IPS-NIHi7 (cell line): Measurements from ENCODE around the gene GADL1.

Experiments
- DNase-seq: peaks from one replicate; pipeline ENCODE4 v3.0.0; 2012; ENCODE audit warnings: mixed read lengths; ENCODE audit errors: extremely low spot score

GADL1 gene

GRCh38 chr3:30760040-30760695, 134.3 kb downstream of the GADL1 start:
- DNase-seq, result no peak

DNA sequence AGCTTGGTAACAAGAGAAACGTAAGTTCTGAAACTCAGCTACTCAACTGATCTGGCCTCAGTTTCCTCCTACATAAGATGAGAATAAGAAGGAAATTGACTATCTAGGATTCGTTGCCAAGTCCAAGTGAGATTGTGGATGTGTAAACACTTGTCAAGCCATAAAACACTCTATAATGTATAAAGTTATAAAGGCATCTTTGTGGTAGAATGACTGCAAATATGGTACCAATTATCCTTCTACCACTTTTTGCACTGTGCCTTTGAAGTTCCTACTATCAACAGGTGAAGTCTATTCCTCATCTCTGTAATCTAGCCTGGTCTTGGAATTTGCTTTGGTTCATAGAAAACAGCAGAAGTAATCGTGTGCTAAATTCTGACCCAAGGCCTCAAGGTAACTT, 138.2 kb downstream of the GADL1 start:
- no peak for DNase-seq

GRCh38 chr3:30754426-30754825, 140.0 kb downstream of the GADL1 start:
- DNase-seq, result no peak

GRCh38 chr3:30753766-30754165, 140.7 kb downstream of the GADL1 start:
- DNase-seq, result no peak

GRCh38 chr3:30752970-30753369, 141.5 kb downstream of the GADL1 start:
- no peak for DNase-seq

DNA sequence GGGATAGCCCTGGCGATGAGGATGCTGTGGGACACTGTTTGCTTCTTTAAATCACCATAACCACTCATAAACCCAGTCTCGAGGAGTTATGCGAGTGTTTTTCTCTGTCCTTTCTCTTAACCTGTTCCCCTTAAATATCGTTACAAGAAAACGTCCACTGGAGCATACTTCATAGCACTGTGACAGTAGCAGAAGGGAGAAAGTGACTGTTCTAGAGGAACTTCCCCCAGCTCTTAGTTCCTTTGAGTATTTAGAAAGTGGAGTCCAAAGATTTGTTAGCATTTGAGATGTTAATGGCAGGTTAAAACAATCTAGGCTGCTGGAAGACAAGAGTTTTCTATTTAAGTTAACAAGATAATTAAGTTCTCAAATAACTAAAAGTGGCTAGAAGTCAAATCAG, 142.0 kb downstream of the GADL1 start:
- no peak for DNase-seq

- DNase-seq, result peak; percentile 27
Measured at GRCh38 chr3:30751610-30752299, 142.7 kb downstream of the GADL1 start.

DNA sequence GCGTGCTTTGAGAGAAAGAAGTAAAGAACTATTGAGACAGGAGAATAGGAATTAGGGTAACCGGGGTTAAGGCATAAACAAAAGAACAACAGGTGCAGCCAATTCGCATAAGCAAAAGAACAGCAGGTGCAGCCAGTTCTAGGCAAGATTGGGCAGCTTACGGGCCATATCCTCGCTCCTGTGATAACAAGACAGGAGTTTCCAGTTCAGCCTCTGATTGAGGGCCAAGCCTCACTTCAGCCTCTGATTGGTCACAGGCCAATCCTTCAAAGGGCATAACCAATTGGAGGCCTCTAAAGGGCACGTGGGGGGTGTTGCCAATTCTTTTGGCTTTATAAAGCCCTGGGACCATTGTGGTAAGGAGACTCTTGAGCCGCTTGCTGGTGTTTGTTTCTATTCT, 143.5 kb downstream of the GADL1 start:
- DNase-seq, result no peak

DNA sequence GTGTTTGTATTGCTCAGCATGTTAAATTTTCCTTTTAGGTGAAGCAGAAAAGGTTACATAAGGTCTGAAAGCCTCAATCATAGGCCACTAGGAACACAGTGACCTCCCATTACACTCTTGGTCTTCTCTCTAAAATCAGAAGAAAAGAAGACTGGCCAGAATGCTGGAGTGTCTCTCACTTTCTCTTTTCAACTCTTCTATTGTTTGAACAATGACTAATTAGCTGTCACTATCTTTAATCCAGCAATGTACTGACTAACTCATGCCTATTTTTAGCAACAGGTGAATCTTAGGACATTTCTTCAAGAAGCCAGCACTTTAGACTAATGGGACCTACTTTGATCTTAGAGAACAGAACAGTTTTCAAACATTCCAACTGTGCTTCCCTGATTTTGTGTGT, 145.2 kb downstream of the GADL1 start:
- DNase-seq, result no peak

GRCh38 chr3:30747771-30748281, 146.6 kb downstream of the GADL1 start:
- peak; percentile 38 for DNase-seq

GRCh38 chr3:30743641-30744317, 150.7 kb downstream of the GADL1 start:
- no peak for DNase-seq

DNA sequence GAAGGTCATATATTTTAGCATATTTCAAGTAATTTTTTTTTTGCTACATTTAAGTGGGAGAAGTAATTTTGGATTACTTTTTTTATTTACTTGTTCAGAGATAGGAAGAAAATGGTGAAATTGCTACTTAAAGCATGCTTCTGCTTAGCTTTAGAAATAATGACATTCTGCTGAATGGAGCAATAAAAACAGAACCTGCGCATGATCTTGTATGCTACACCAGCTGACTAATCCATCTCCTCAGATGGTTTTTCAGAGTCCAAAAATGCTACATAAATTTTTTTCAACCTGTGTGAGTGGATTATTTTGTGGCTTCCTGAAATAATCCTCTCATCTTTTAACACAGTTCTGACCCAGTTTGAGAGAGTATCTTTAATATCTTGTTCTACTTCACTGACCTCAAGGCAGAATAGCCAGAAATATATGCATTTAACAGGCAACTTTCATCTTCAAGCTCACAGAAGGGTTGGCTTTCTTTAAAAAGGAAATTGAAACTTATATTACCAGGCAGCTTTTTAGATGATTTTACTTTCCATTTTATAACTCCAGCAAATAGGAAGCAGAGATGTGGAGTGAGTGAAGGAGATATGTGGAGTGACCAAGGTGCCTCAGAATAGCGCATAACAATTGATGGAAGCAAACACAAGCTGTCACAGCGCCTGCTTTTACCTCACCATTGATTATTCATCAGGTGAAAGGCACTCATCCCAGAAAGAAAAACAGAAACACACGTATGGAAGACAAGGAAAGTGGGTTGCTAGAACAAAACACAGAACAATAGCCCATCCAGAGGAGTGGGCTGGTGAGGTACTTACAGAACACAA, 151.5 kb downstream of the GADL1 start:
- no peak for DNase-seq

- no peak for DNase-seq
Measured at GRCh38 chr3:30741889-30742288, 152.6 kb downstream of the GADL1 start.

DNA sequence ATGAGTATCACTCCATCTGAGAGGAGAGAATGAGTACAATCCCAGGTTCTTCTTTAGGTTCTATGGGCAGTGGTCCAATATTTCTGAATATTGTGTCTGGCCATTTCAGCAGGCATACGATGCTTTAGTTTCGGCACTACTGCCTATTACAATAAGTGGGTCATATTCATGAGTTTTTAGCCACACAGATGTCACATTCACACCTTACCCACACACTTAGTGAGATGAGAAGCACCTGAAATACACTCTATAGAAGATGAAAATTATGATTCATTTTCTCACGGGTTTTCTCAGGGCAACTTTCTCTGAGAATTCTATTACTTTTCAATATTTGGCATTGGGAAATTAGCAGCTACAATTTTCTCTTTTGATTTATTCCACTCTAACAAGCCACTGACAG, 155.9 kb downstream of the GADL1 start:
- no peak for DNase-seq

GRCh38 chr3:30737743-30738499, 156.5 kb downstream of the GADL1 start:
- no peak for DNase-seq

DNA sequence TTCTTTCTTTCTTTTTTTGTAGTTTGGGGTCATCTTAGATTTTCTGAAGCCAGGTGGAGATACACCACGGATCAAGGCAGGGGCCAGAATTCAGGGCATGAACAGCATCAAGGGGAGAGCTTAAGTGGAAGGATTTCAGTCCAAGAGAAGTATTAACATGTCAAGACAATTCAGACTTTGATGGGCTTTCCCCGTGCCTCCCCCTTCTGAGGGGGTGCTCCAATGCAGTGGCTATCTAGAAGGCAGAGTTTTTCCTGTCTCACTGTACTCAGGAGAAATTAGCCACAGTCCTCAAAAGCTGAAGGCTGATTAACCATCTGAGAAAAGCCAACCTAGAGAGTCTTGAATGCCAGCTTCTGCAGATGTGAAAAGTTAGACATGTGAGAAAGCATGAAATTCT, 160.8 kb downstream of the GADL1 start:
- DNase-seq, result no peak

GRCh38 chr3:30733209-30733608, 161.3 kb downstream of the GADL1 start:
- DNase-seq, result no peak

GRCh38 chr3:30730967-30731366, 163.5 kb downstream of the GADL1 start:
- no peak for DNase-seq

- DNase-seq, result no peak
Measured at GRCh38 chr3:30729936-30730335, 164.5 kb downstream of the GADL1 start.

GRCh38 chr3:30729512-30729911, 164.9 kb downstream of the GADL1 start:
- no peak for DNase-seq

GRCh38 chr3:30728143-30728542, 166.3 kb downstream of the GADL1 start:
- DNase-seq, result no peak
